HepG2 (cell line): ENCODE data around the gene ARHGAP35. TPM values are rescaled to one million over a fixed set of nuclear protein-coding genes. Genes with fewer than 3 reads are reported as not detected.
A peak's percentile ranks its signal among the peaks of the same experiment; 100 is the strongest.

Experiments
- AGO1 ChIP-seq: fragments of 200-400 bp; formaldehyde crosslinking; IDR thresholded peaks from 2 replicates; pipeline ENCODE4 v1.6.1; 2017; ENCODE audit warnings: mild to moderate bottlenecking, low read depth, low read length, moderate library complexity; ENCODE audit not compliant: poor library complexity, severe bottlenecking
- ASH2L ChIP-seq: fragments of 300-600, 200-600 bp; sonication (generic); IDR thresholded peaks from 2 replicates; pipeline ENCODE4 v1.7.0; 2017; ENCODE audit warnings: low read depth, mild to moderate bottlenecking, moderate library complexity, mixed read lengths, low read length; ENCODE audit not compliant: insufficient read length
- ELK4 ChIP-seq: sonication (generic); formaldehyde crosslinking; IDR thresholded peaks from 2 replicates; pipeline ENCODE4 v1.9.0; 2021; ENCODE audit warnings: missing genetic modification reagents, borderline replicate concordance
- FOXO1 ChIP-seq: sonication (generic); formaldehyde crosslinking; IDR thresholded peaks from 2 replicates; pipeline ENCODE4 v1.4.0; 2020; ENCODE audit warnings: missing genetic modification reagents
- HDAC2 ChIP-seq: sonication (generic); formaldehyde crosslinking; IDR thresholded peaks from 2 replicates; pipeline ENCODE4 v1.4.0; 2020; ENCODE audit warnings: missing genetic modification reagents
- HNRNPUL1 ChIP-seq: fragments of 200-400 bp; formaldehyde crosslinking; IDR thresholded peaks from 2 replicates; pipeline ENCODE4 v1.6.1; 2017; ENCODE audit warnings: low read depth, mild to moderate bottlenecking, low read length, moderate library complexity
- IRF2 ChIP-seq: IDR thresholded peaks from 2 replicates; pipeline ENCODE4 v1.6.1; 2018; ENCODE audit warnings: missing genetic modification reagents, missing compliant biosample characterization
- KDM1A ChIP-seq: IDR thresholded peaks from 2 replicates; pipeline ENCODE4 v1.6.1; 2016; ENCODE audit warnings: missing compliant biosample characterization
- MXD4 ChIP-seq: IDR thresholded peaks from 2 replicates; pipeline ENCODE4 v1.6.1; 2016; ENCODE audit warnings: mild to moderate bottlenecking, missing biosample characterization, missing genetic modification reagents
- MYC ChIP-seq: sonication (generic); formaldehyde crosslinking; IDR thresholded peaks from 2 replicates; pipeline ENCODE4 v1.9.0; 2021; ENCODE audit warnings: missing genetic modification reagents, borderline replicate concordance
- PHB2 ChIP-seq: fragments of 450-650 bp; IDR thresholded peaks from 2 replicates; pipeline ENCODE4 v1.6.1; 2018; ENCODE audit not compliant: partially characterized antibody
- POLR2A ChIP-seq, 2 experiments: IDR thresholded peaks; 2 replicates each; pipeline ENCODE4 v1.6.1; 2011; ENCODE audit warnings: low read depth in 2 of 2, low read length in 2 of 2, mild to moderate bottlenecking in 1 of 2, moderate library complexity in 1 of 2; ENCODE audit not compliant: insufficient read depth in 1 of 2
- RBM22 ChIP-seq: fragments of 200-400 bp; formaldehyde crosslinking; optimal IDR thresholded peaks from 2 replicates; pipeline ENCODE3; 2017; ENCODE audit warnings: mild to moderate bottlenecking, low read length, moderate library complexity
- RELA ChIP-seq: sonication (generic); formaldehyde crosslinking; IDR thresholded peaks from 2 replicates; pipeline ENCODE4 v1.4.0; 2020; ENCODE audit warnings: missing genetic modification reagents
- RNF2 ChIP-seq: fragments of 450-650 bp; conservative IDR thresholded peaks from 2 replicates; pipeline ENCODE4 v1.6.1; 2016; ENCODE audit warnings: low read depth
- SCMH1 ChIP-seq: sonication (generic); formaldehyde crosslinking; IDR thresholded peaks from 2 replicates; pipeline ENCODE4 v1.9.0; 2021; ENCODE audit warnings: missing genetic modification reagents, mild to moderate bottlenecking, borderline replicate concordance
- SOX13 ChIP-seq, 3 experiments: fragments of 450-650 bp in 1 of 3; sonication (generic) in 1 of 3; formaldehyde crosslinking in 1 of 3; IDR thresholded peaks in 2 of 3; conservative IDR thresholded peaks in 1 of 3; 2 replicates each; pipeline versions ENCODE4 v1.5.0 to v1.6.1; 2016 to 2020; ENCODE audit warnings: antibody characterized with exemption in 1 of 3, mild to moderate bottlenecking in 1 of 3, missing compliant biosample characterization in 1 of 3, missing genetic modification reagents in 1 of 3, moderate library complexity in 1 of 3
- SP140L ChIP-seq: sonication (generic); formaldehyde crosslinking; IDR thresholded peaks from 2 replicates; pipeline ENCODE4 v1.4.0; 2020; ENCODE audit warnings: missing genetic modification reagents, borderline replicate concordance
- TGIF2 ChIP-seq: IDR thresholded peaks from 2 replicates; pipeline ENCODE4 v1.6.1; 2016; ENCODE audit warnings: control low read depth, missing compliant biosample characterization
- ZBTB21 ChIP-seq: sonication (generic); formaldehyde crosslinking; IDR thresholded peaks from 2 replicates; pipeline ENCODE4 v1.4.0; 2020; ENCODE audit warnings: missing genetic modification reagents
- ZC3H4 ChIP-seq: sonication (generic); formaldehyde crosslinking; IDR thresholded peaks from 2 replicates; pipeline ENCODE4 v1.4.0; 2020; ENCODE audit warnings: missing genetic modification reagents, borderline replicate concordance
- ZNF335 ChIP-seq: sonication (generic); formaldehyde crosslinking; IDR thresholded peaks from 2 replicates; pipeline ENCODE4 v1.4.0; 2020; ENCODE audit warnings: missing genetic modification reagents
- ZNF580 ChIP-seq: IDR thresholded peaks from 2 replicates; pipeline ENCODE4 v1.6.1; 2016; ENCODE audit warnings: low read depth, borderline replicate concordance
- ZNF629 ChIP-seq: sonication (generic); formaldehyde crosslinking; conservative IDR thresholded peaks from 2 replicates; pipeline ENCODE4 v1.5.0; 2020; ENCODE audit warnings: missing genetic modification reagents
- ZNF644 ChIP-seq: IDR thresholded peaks from 2 replicates; pipeline ENCODE4 v1.6.1; 2016; ENCODE audit warnings: low read depth
- ZNF652 ChIP-seq: IDR thresholded peaks from 2 replicates; pipeline ENCODE4 v1.6.1; 2016; ENCODE audit warnings: low read depth, borderline replicate concordance
- ZNF775 ChIP-seq: sonication (generic); formaldehyde crosslinking; IDR thresholded peaks from 2 replicates; pipeline ENCODE4 v1.4.0; 2020; ENCODE audit warnings: missing genetic modification reagents, mild to moderate bottlenecking, moderate library complexity, borderline replicate concordance
- ZNF790 ChIP-seq: sonication (generic); formaldehyde crosslinking; IDR thresholded peaks from 2 replicates; pipeline ENCODE4 v1.8.0; 2022; ENCODE audit warnings: missing genetic modification reagents, mild to moderate bottlenecking, borderline replicate concordance
- ZNF891 ChIP-seq: sonication (generic); formaldehyde crosslinking; IDR thresholded peaks from 2 replicates; pipeline ENCODE4 v1.5.0; 2020; ENCODE audit warnings: mild to moderate bottlenecking, missing genetic modification reagents
- polyA plus RNA-seq, 8 experiments: library from polyadenylated mRNA; depleted of rRNA in 3 of 8; stranded (reverse) in 7 of 8; unstranded in 1 of 8; fragments of >200 nt; fragmentation: Illumina TruSeq in 4 of 8; extraction: Trizol in 4 of 8; gene quantifications; 2 replicates each; pipeline versions ENCODE4 v1.2.1 to v1.2.3, GENCODE V29; 2011 to 2016; ENCODE audit warnings: low read depth in 4 of 8, missing spikeins in 1 of 8, mixed read lengths in 1 of 8; ENCODE audit not compliant: insufficient read depth in 1 of 8
- total RNA-seq, 5 experiments: library from RNA; depleted of rRNA; stranded (reverse); fragments of >200 nt; fragmentation: Illumina TruSeq; extraction: Trizol; gene quantifications; 2 replicates each; pipeline ENCODE4 v1.2.3, GENCODE V29; 2016; ENCODE audit warnings: low read depth in 1 of 5
- TF ChIP-seq, protein P1 (sequence below): sonication (generic); formaldehyde crosslinking; IDR thresholded peaks from 2 replicates; pipeline ENCODE4 v1.8.0; 2022; ENCODE audit warnings: missing genetic modification reagents, low read depth, mild to moderate bottlenecking, borderline replicate concordance

Gene ARHGAP35
- total and polyA plus RNA-seq, 2 of the 13 experiments (the other 11 are each of a cell fraction or from before 2014, with no cell fraction given): 30.1 to 30.2 TPM

GRCh38 chr19:46859637-46860124 is 1.1 kb upstream of the ARHGAP35 start (continued):
- peak; percentile 98 for TF ChIP-seq ZNF629 (CRISPR knock-in tag)
- TF ChIP-seq ASH2L: peak; percentile 41
- no peak for TF ChIP-seq ELK4
- no peak for TF ChIP-seq PHB2
- no peak for TF ChIP-seq ZNF644
- TF ChIP-seq ZNF652 (CRISPR knock-in tag): peak; percentile 51; the same call in 1 of the 2 replicates
- no peak for TF ChIP-seq SOX13 (IDR thresholded peaks at IDR 0.05)
- TF ChIP-seq SOX13 (CRISPR knock-in tag; conservative IDR thresholded peaks at IDR 0.05 in 1 of 2, IDR thresholded peaks at IDR 0.05 in 1 of 2): 0 out of 4 replicates have a peak, but pooled peaks of 1 of the 2 experiments have one; percentile 6
- peak; percentile 18; the same call in 1 of the 2 replicates for TF ChIP-seq KDM1A
- no peak for TF ChIP-seq ZNF775 (CRISPR knock-in tag)
- no peak for TF ChIP-seq MYC (CRISPR knock-in tag)
- TF ChIP-seq POLR2A (IDR thresholded peaks at IDR 0.05; ENCODE audit: insufficient read depth in 1 of 2, low read depth in 2 of 2, low read length in 2 of 2): peak in 1 of 2 experiments; percentile 50; a peak in 1 of 4 replicates
- peak; percentile 59; the same call in 1 of the 2 replicates for TF ChIP-seq HDAC2 (CRISPR knock-in tag)
- TF ChIP-seq ZNF891: peak; percentile 17; the same call in 1 of the 2 replicates
- TF ChIP-seq ZNF580 (CRISPR knock-in tag): 0 out of 2 replicates have a peak, but pooled peaks have one; percentile 80
- TF ChIP-seq ZC3H4: no peak
- 0 out of 2 replicates have a peak, but pooled peaks have one; percentile 25 for TF ChIP-seq TGIF2
- TF ChIP-seq IRF2 (CRISPR knock-in tag): peak; percentile 70; the same call in 1 of the 2 replicates
- no peak; the same call in 1 of the 2 replicates for TF ChIP-seq RNF2
- no peak for TF ChIP-seq HNRNPUL1
- 0 out of 2 replicates have a peak, but pooled peaks have one; percentile 17 for TF ChIP-seq ZBTB21 (CRISPR knock-in tag)
- TF ChIP-seq SP140L (CRISPR knock-in tag): 0 out of 2 replicates have a peak, but pooled peaks have one; percentile 86
- 0 out of 2 replicates have a peak, but pooled peaks have one; percentile 39 for TF ChIP-seq ZNF335 (CRISPR knock-in tag)
- TF ChIP-seq SCMH1: no peak
- TF ChIP-seq FOXO1 (CRISPR knock-in tag): 0 out of 2 replicates have a peak, but pooled peaks have one; percentile 32
- peak; percentile 97; the same call in 1 of the 2 replicates for TF ChIP-seq MXD4 (CRISPR knock-in tag)
- no peak for TF ChIP-seq RELA (CRISPR knock-in tag)
- peak; percentile 60 for TF ChIP-seq RBM22
- TF ChIP-seq, protein P1, sequence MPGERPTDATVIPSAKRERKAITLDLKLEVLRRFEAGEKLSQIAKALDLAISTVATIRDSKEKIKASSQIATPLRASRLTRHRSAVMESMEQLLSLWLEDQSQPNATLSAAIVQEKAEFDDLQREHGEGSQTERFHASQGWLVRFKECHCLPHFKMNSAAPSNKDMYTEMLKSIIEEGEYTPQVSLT (CRISPR knock-in tag): 0 out of 2 replicates have a peak, but pooled peaks have one; percentile 13
- TF ChIP-seq AGO1: no peak
- TF ChIP-seq ZNF790 (CRISPR knock-in tag): no peak; the same call in 1 of the 2 replicates
